ENCODE results near the gene INVS.

Gene INVS

DNA sequence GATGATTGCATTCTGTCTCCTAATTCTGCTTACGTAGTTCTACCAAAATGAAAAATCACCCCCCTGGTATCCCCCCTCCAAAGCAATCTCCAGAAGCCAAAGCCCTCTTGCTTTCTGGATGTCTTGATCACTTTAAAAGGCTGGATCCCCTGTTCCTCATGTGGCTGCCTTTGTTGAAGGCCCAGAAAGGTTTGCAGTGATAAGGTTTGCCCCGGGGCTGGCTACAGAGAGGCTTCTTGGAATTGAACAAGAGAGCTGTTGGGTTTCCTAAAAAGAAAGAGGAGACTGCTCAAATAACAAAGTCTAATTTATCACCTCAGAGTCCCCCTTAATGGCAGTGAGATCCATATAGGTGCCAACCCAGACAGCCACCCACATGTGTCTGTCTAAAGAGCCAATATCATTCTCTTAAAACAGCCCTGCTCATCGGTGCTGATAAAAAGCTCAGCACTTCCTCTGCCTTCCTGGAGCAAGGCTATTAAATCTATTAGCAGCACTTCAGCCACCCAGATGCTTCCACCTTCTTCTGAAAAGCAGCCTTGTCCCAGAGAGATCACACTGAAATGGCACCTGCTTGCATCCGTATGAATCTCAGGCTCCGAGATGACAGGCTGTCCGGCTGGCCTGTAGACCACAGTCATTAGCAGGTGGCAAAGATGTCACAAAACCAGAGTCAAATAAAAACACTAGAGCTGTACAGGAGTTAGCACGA is 182.8 kb downstream of the INVS start:
- DNase-seq, result no peak

DNA sequence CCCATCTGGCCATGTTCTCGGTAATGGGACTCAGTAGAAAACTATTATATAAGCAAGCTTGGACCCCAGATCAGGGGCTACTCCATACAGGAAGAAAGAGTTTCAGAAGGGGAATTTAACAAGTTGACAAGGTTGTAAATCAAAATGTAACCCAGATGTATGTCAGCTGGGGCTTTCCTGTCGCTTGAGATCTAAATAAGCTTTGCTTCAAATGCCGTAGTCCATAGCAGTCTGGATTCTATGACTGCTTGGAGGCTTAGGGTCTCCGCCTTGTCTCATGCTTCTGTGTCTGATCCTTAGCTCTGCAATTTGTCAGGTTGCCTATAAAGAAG is 183.3 kb downstream of the INVS start:
- no peak for DNase-seq

GRCh38 chr9:100284247-100284646 is 185.2 kb downstream of the INVS start:
- no peak for DNase-seq

DNA sequence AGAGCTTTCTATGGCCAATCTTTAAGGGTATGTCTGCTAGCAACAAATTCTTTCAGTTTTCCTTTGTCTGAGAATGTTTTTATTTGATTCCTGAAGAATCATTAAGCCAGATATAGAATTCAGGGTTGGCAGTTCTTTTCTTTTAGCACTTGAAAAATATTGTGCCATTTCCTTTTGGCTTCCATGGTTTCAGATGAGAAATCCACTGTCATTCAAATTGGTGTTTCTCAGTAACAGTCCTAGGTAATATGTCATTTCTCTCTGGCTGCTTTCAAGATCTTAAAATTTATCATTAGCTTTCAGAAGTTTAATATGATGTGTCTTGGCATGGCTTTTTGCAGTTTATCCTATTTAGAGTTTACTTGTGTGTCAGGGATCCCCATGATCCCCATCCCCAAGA is 186.0 kb downstream of the INVS start:
- DNase-seq, result no peak

GRCh38 chr9:100285601-100286000 is 186.6 kb downstream of the INVS start:
- no peak for DNase-seq

- peak; percentile 3 for DNase-seq
These were observed 187.2 kb downstream of the INVS start for GRCh38 chr9:100286257-100286656.

GRCh38 chr9:100287186-100287585 is 188.1 kb downstream of the INVS start:
- no peak for DNase-seq

DNA sequence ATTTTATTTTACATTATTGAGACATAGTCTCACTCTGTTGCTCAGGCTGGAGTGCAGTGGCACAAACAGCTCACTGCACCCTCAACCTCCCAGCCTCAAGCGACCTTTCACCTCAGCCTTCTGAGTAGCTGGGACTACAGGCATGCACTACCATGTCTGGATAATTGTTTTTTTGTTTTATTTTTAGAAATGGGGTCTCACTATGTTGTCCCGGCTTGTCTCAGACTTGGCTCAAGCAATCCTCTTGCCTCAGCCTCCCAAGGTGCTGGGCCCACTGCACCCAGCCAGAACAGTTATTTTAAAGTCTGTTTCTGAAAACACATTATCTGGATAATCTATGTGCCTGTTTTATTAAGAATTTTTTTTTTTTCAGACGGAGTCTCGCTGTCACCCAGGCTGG is 191.7 kb downstream of the INVS start:
- DNase-seq, result no peak

DNA sequence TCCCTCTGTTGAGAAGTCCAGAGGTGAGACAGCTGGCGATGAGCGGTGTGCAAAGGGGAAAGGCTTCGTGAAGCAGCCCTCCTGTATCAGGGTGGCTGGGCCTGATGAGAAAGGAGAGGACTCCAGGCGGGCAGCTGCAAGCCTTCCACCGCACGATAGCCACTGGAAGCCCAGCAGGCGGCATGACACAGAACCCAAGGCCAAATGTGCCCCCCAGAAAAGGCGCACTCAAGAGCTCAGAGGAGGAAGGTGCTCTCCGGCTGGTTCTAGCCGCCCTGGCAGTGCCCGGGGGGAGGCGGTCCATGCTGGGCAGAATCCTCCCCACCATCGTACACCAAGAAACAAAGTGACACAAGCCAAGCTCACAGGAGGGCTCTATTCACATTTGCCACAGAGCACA is 193.4 kb downstream of the INVS start:
- no peak for DNase-seq

- DNase-seq, result peak; percentile 14
These were observed 195.3 kb downstream of the INVS start for GRCh38 chr9:100294341-100294740.

GRCh38 chr9:100294806-100295205 is 195.8 kb downstream of the INVS start:
- no peak for DNase-seq

DNA sequence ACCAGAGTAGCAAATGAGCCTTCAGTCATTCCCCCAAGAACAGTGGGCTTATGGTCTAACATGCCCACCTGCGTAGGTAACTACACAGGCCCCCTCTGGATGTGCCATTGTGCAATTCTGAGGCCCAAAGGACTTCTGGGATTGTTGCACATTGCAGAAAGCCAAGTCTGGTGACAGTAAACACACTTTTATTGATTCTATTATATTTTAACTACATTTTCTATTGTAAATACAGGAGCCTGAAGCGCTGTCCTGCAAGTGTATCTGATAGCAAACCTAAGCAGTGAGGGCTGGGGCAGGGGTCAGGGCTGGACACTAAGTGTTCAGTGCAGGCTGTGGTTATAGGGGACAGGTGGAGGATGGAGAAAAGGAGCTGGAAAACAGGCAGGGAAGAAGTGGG is 196.2 kb downstream of the INVS start:
- DNase-seq, result no peak

- no peak for DNase-seq
These were observed 197.4 kb downstream of the INVS start for GRCh38 chr9:100296407-100296806.

DNA sequence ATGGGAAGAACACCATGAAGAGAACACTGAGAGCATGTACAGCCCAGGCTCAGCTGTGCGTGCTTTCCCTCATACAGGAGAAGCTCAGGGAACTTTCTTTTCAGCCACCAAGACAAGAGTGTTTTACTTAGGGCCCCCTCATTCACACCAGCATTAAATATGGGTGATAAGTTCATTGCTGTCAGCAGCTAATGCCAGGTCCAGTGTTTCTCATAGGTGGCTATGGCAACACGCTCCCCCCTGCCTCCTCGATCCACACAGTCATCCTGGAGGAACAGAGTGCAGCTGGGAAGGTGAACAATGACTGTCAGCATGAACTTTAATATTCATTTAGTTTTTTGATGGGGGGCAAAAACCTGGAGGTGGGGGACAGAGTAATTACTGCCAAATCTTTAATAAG is 199.3 kb downstream of the INVS start:
- no peak for DNase-seq

- no peak for DNase-seq
These were observed 204.7 kb downstream of the INVS start for GRCh38 chr9:100303747-100304146.

- DNase-seq, result no peak
These were observed 207.2 kb downstream of the INVS start for GRCh38 chr9:100306283-100306682.

- DNase-seq, result no peak
These were observed 208.0 kb downstream of the INVS start for GRCh38 chr9:100307080-100307479.

GRCh38 chr9:100308965-100309564 is 210.0 kb downstream of the INVS start:
- peak; percentile 45 for DNase-seq

DNA sequence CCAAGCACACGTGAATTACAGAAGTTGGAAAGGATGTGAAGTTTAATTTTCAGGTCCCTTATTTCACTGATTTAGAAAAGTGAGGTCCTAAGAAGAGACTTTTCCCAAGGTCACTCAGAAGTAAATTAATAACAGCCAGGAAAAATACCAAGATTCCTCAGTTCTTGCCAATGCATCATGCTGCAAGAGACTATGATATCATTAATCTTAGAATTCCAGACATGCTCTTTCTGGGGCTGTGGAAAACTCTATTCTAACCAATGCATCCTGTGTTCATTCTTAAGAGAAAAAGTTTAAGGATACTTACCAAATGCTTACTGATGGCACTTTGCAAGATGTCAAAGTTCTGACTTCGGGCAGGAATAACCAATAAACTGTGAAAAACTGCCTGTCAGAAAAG is 210.9 kb downstream of the INVS start:
- DNase-seq, result no peak

DNA sequence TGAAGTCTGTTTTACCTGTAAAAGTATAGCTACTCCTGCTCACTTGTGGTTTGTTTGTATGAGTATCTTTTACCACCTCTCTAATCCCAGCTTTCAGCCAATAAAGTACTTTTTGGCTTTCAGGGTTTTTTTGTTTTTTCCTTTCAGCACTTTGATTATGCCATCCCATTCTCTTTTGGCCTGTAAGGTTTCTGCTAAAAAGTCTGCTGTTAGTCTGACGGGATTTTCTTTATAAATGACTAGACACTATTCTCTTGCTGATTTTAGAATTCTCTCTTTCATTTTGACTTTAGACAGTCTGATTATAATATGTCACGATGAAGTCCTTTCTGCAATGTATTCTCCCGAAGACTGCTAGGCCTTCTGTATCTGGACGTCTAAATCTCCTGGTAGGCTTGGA is 216.5 kb downstream of the INVS start:
- DNase-seq, result no peak

DNA sequence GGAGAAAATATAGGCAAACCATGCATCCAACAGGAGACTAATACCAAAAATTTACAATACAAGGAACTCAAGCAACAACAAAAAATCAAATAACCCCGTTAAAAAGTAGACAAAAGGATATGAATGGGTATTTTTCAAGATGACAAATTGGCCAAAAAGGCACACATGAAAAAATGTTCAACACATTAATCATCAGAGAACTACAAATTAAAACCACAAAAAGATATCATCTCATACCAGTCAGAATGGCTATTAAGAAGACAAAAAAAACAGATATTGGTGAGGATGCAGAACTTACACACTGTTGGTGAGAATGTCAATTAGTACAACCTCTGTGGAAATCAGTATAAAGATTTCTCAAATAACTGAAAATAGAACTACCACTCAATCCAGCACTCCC is 218.7 kb downstream of the INVS start:
- DNase-seq, result peak; percentile 78

DNA sequence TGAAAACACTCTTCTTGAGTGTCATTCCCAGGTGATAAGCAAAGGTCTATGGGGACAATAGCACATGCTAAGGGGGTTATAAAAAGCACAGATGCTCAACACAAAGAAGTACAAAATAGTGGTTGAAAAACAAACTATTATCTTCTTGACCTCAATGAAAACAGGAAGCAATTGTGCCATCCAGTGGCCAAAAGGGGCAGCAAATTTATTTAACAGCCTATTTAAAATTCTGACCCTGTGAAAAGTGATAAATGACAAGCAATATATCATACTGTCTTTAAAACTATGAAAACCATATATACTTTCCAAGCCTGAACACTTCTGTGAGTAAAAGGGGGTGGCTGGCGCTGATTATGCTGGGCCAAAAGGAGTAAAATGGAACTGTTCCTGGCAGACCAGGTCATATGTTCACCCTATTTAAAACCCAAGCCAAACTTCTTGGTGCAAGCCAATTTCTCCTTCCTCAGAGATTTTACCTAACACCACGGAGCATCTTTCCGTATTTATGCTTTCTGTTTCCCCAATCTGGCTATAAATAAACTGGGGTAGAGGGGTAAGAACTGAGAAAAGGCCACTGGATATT is 224.0 kb downstream of the INVS start:
- peak; percentile 20 for DNase-seq

DNA sequence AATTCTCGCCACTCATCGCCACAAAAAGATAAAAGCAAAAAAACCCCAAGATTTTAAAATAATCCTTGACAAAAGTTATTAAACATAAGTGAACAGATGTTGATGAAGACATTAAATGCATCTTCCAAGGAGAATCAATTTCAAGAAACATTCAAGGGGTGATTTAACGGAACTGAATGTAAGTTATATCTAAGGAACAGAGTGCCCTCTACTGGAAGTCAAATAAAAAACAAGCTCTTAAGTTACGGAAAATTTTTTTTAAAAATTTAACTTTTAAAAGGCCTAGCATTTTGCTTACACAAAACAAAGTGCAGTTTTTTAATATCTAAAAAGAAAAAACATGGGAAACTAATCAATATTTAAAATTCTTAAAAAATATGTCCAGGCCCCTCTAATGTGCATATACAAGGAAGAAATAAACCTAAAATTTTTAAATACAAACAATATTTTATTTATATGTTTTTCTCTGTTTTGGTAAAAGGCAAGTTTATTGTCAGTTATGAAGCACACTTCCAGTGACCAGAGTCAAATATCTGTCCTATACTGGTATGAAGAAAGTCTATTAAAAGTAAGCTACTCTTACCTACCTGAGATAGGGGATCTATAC is 225.7 kb downstream of the INVS start:
- DNase-seq, result peak; percentile 66

GRCh38 chr9:100338736-100339135 is 239.7 kb downstream of the INVS start:
- DNase-seq, result peak; percentile 20

Data from HCEC 1CT (cell line).